HG03354 (cell line): Measurements from ENCODE around the gene ATP1B1.
"Not testable (repeated sequence)": the region's sequence is repeated elsewhere in the genome, so short reads cannot be mapped to it uniquely, and the experiment has no call there.

Experiments
- ATAC-seq: cut with Tn5 transposase; IDR thresholded peaks from one replicate; pipeline ENCODE4 v1.9.1; 2021; ENCODE audit warnings: mild to moderate bottlenecking; ENCODE audit not compliant: unreplicated experiment, poor library complexity, severe bottlenecking

Gene ATP1B1

DNA sequence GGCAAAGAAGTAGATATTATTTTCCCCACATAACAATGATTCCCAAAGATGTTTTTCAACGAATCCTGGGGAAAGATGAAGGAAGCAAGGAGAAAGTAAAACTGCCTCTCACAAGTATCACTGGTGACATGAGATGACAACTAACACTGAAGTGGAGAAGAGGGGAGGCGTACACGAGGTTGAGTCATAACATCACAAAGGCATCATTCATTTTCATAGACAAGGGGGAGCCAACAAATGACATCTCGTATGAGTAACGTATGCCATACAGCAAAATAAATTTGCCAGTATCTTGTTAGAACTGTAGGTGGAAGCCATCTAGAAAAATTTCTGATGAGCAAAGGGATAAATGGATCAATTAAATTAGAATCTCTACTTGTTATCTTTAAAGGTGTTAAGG, 56.6 kb downstream of the ATP1B1 start:
- peak; percentile 49 for ATAC-seq

DNA sequence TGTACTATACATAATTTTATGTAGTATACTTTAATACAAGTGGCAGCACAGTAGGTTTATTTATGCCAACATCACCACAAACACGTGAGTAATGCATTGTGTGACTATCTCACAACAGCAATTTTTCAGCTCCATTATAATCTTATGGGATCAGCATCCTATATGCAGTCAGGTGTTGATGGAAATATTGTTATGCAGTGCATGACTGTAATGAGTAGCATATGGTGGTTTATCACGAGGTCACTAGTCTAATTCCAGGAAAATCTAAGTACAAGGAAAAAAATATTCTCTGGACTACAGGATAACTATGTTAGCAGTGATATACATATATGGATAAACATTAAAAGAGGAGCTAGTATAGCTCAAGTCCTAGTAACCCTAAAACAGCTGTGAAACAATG, 69.0 kb downstream of the ATP1B1 start:
- no peak for ATAC-seq

DNA sequence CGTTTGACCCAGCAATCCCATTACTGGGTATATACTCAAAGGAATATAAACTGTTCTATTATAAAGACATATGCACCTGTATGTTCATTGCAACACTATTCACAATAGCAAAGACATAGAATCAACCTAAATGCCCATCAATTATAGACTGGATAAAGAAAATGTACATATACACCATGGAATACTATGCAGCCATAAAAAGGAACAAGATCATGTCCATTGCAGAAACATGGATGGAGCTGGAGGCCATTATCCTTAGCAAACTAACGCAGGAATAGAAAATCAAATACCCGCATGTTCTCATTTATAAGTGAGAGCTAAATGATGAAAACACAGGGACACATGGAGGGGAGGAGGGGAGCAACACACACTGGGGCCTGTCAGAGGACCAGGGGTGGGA, 72.9 kb downstream of the ATP1B1 start:
- ATAC-seq: not testable (repeated sequence)

DNA sequence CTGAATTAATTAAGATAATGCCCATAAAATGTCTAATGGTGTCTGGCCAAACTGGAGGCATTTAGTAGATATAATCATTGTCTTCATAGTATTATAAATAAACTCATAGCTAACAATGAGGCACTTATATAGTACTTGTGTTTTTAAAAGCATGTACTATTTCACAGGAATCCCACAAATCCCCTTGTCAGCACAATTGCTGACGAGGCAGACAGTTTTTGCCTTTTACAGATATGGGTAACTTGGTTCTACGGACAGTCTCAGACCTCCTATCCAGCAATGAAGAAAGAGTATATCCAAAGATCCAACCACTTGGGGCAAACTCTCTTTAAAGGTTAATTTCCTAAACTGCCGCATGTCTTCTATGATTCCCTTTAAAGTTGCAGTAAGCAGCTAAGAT, 73.7 kb downstream of the ATP1B1 start:
- no peak for ATAC-seq
